GM21360 (cell line): ENCODE data around the gene C20orf173.
A peak's percentile ranks its signal among the peaks of the same experiment; 100 is the strongest.

Source experiments
- ATAC-seq: cut with Tn5 transposase; IDR thresholded peaks from one replicate; pipeline ENCODE4 v1.9.1; 2021; ENCODE audit warnings: mild to moderate bottlenecking, moderate library complexity; ENCODE audit not compliant: unreplicated experiment

The C20orf173 gene

GRCh38 chr20:35508493-35509218, 20.8 kb downstream of the C20orf173 start:
- no peak for ATAC-seq

GRCh38 chr20:35506872-35507638, 22.4 kb downstream of the C20orf173 start:
- ATAC-seq = no peak

DNA sequence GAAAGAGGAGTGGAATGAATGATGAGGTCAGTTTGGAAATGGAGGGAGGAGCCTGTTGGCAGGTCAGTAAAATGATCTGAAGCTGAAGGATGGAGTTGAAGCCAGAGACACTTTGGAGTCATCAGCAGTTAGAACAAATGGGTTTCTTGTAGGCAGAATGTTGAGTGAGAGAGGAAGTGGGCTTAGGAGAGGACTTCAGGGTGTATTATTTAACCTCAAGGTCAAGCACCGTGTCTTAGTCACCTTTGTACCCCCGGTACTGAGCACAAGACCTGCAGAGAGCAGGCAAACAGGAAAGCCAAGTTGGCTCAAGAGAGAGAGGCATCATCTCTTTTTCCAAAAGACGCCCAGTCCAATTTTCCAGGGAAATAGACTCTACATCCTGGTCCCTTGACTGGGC, 23.3 kb downstream of the C20orf173 start:
- ATAC-seq = no peak

DNA sequence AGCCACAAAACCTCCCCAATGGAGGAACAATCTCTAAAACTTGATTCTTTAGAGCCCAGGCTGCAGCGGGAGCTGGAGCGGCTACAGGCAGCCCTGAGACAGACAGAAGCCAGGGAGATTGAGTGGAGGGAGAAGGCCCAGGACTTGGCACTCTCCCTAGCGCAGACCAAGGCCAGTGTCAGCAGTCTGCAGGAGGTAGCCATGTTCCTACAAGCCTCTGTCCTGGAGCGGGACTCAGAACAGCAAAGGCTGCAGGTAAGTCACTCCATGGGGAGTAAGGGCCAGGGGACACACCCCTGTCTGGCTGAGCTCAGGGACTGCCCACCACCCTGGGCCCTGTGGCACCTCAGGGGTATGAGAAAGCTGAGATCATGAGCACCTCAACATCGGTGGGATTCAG, 24.7 kb downstream of the C20orf173 start:
- ATAC-seq = no peak

GRCh38 chr20:35503841-35504561, 25.5 kb downstream of the C20orf173 start:
- ATAC-seq = no peak

- ATAC-seq = no peak
Measured at GRCh38 chr20:35503281-35503680, 26.2 kb downstream of the C20orf173 start.

DNA sequence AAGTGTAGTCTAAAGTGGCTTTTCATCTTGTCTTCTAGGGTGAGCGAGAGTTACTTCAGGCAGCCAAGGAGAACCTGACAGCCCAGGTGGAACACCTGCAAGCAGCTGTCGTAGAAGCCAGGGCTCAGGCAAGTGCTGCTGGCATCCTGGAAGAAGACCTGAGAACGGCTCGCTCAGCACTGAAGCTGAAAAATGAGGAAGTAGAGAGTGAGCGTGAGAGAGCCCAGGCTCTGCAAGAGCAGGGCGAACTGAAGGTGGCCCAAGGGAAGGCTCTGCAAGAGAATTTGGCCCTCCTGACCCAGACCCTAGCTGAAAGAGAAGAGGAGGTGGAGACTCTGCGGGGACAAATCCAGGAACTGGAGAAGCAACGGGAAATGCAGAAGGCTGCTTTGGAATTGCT, 27.1 kb downstream of the C20orf173 start:
- ATAC-seq = no peak

GRCh38 chr20:35499271-35499670, 30.2 kb downstream of the C20orf173 start:
- ATAC-seq = no peak

DNA sequence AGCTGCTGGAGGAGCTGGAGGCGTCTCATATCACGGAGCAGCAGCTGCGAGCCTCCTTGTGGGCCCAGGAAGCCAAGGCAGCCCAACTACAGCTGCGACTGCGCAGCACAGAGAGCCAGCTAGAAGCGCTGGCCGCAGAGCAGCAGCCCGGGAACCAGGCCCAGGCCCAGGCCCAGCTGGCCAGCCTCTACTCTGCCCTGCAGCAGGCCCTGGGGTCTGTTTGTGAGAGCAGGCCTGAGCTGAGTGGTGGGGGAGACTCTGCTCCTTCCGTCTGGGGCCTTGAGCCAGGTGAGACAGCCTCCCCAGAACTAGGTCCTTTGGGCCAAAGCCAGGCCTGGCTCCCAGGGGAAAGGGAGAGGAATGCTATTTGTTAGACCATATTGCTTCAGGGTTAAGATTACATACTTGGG, 31.7 kb downstream of the C20orf173 start:
- ATAC-seq = no peak

GRCh38 chr20:35497320-35497719, 32.1 kb downstream of the C20orf173 start:
- no peak for ATAC-seq

- ATAC-seq = no peak
Measured at GRCh38 chr20:35496481-35496880, 33.0 kb downstream of the C20orf173 start.

GRCh38 chr20:35492352-35492751, 37.1 kb downstream of the C20orf173 start:
- ATAC-seq = no peak

DNA sequence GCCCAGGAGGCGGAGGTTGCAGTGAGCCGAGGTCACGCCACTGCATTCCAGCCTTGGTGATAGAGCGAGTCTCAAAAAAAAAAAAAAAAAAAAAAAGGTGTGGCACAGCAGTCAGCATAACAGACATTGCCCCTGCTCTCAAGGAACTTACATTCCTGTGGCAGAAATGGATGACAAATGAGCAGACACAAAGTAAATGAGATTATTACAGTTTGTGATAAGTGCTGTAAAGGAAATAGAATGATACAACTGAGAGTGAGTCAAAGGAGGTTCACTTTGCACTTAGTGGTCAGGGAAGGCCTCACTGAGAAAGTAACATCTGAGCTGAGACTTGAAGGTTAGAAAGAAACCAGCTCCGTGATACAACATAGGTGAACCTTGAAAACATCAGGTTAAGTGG, 37.6 kb downstream of the C20orf173 start:
- ATAC-seq = no peak

DNA sequence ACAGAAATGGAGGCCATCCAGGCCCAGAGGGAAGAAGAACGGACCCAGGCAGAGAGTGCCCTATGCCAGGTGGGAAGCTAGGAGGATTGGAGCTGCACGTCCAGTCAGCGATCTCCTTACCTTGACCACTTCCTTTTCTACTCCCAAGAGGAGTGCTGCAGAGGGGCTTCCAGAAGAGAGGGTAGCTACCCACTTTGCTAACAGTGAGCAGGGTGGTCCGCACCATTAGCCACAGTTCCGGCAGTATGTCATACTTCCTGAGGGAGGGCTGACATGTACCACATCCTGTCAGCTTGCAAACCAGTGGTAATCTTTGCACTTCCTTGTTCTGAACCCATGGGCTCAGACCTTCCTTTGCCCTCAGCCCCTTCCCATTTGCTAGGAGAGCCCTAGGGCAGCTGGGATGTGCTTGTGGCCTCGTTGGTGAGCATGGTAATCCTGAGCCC, 38.7 kb downstream of the C20orf173 start:
- ATAC-seq = peak; percentile 91

- ATAC-seq = no peak
Measured at GRCh38 chr20:35489717-35490116, 39.7 kb downstream of the C20orf173 start.

GRCh38 chr20:35487479-35487878, 42.0 kb downstream of the C20orf173 start:
- ATAC-seq = no peak

DNA sequence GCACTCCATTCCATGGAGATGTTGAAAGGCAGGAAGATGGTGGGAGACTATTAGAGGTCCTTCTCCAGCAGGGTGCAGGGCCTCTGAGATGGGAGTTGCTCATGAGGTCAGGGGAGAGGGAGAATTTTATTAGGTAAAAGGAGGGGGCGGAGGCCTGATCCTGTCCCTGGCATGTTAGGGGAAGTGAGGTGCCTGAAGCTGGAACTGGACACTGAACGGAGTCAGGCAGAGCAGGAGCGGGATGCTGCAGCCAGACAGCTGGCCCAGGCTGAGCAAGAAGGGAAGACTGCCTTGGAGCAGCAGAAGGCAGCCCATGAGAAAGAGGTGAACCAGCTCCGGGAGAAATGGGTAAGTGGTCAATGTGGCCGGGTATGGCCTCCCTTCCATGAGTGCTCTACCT, 49.7 kb downstream of the C20orf173 start:
- ATAC-seq = no peak

DNA sequence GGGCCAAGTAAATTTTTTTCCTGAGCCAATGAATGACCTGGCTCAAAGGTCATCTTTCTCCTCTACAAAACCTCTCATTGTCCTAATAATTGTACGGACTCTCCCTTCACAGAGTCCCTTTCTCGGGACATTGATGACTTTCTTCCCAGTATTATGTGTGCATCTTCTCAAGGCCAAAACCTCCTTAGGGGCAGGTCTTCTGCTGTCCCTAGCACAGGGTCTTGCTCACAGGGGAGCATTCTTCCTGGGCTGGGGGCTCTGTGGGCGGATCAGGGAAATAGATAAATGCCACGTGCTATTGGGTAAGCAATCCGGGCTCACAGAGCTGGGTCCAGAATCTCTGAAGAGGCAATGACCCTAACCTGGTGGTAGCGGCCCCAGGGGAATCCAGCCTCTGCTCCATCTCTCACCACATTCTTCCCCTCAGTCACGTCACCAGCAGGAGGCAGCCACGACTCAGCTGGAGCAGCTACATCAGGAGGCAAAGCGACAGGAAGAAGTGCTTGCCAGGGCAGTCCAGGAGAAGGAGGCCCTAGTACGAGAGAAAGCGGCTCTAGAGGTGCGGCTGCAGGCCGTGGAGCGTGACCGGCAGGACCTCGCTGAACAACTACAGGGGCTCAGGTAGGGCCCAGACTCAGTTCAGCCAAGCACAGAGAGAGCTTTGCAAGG, 50.5 kb downstream of the C20orf173 start:
- ATAC-seq = no peak
